ENCODE measurements around the gene LRRC71.

Gene LRRC71

GRCh38 chr1:156920233-156921052 lies at the start of gene LRRC71:
LRRC71 (plus strand) TSS chr1:156920632; CDS start chr1:156920804, 172 bp downstream.
- DNase-seq (ENCODE audit: low spot score): peak; percentile 96

- no peak for DNase-seq (ENCODE audit: low spot score)
Observed at GRCh38 chr1:156873659-156874058, 46.8 kb upstream of the LRRC71 start.

GRCh38 chr1:156874142-156874541 lies 46.3 kb upstream of the LRRC71 start:
- DNase-seq (ENCODE audit: low spot score): no peak

- no peak for DNase-seq (ENCODE audit: low spot score)
Observed at GRCh38 chr1:156874572-156875340, 45.7 kb upstream of the LRRC71 start.

- no peak for DNase-seq (ENCODE audit: low spot score)
Observed at GRCh38 chr1:156875341-156875615, 45.2 kb upstream of the LRRC71 start.

GRCh38 chr1:156876281-156876680 lies 44.2 kb upstream of the LRRC71 start:
- DNase-seq (ENCODE audit: low spot score): peak; percentile 80

- no peak for DNase-seq (ENCODE audit: low spot score)
Observed at GRCh38 chr1:156877433-156878170, 42.8 kb upstream of the LRRC71 start.

- no peak for DNase-seq (ENCODE audit: low spot score)
Observed at GRCh38 chr1:156879876-156880275, 40.6 kb upstream of the LRRC71 start.

GRCh38 chr1:156880473-156880872 lies 40.0 kb upstream of the LRRC71 start:
- no peak for DNase-seq (ENCODE audit: low spot score)

- DNase-seq (ENCODE audit: low spot score): no peak
Observed at GRCh38 chr1:156881101-156881500, 39.3 kb upstream of the LRRC71 start.

GRCh38 chr1:156881663-156882062 lies 38.8 kb upstream of the LRRC71 start:
- no peak for DNase-seq (ENCODE audit: low spot score)

GRCh38 chr1:156882543-156882942 lies 37.9 kb upstream of the LRRC71 start:
- DNase-seq (ENCODE audit: low spot score): no peak

- no peak for DNase-seq (ENCODE audit: low spot score)
Observed at GRCh38 chr1:156883919-156884318, 36.5 kb upstream of the LRRC71 start.

GRCh38 chr1:156884560-156885184 lies 35.8 kb upstream of the LRRC71 start:
- DNase-seq (ENCODE audit: low spot score): no peak

GRCh38 chr1:156885314-156885713 lies 35.1 kb upstream of the LRRC71 start:
- no peak for DNase-seq (ENCODE audit: low spot score)

- no peak for DNase-seq (ENCODE audit: low spot score)
Observed at GRCh38 chr1:156885880-156886355, 34.5 kb upstream of the LRRC71 start.

- no peak for DNase-seq (ENCODE audit: low spot score)
Observed at GRCh38 chr1:156886583-156887281, 33.7 kb upstream of the LRRC71 start.

GRCh38 chr1:156887317-156887716 lies 33.1 kb upstream of the LRRC71 start:
- no peak for DNase-seq (ENCODE audit: low spot score)

GRCh38 chr1:156887734-156888133 lies 32.7 kb upstream of the LRRC71 start:
- DNase-seq (ENCODE audit: low spot score): no peak

GRCh38 chr1:156889802-156890580 lies 30.4 kb upstream of the LRRC71 start:
- DNase-seq (ENCODE audit: low spot score): peak; percentile 89

All from ecto neural progenitor cell (in vitro differentiated cells).